Activated CD8-positive, alpha-beta memory T cell treated with anti-CD3 and anti-CD28 coated beads, Interleukin-2, amount 10 ng/mL, durations not matched to agents 7 days and 5 days (primary cell): Measurements from ENCODE around the gene TMPRSS6. TPM values are rescaled to one million over a fixed set of nuclear protein-coding genes. Genes with fewer than 3 reads are reported as not detected.

Experiments used
- ATAC-seq: fragments of 150-1000 bp; cut with Tn5 transposase; one replicate; pipeline ENCODE4 v1.10.0; 2021; ENCODE audit warnings: moderate library complexity
- CTCF ChIA-PET: fragments of 350-600 bp; sonication (Branson Sonifier 250); formaldehyde crosslinking; loops from one replicate; lab custom pipeline; 2021; ENCODE audit warnings: antibody characterized with exemption; lab: Charles Lee
- DNase-seq: peaks from one replicate; pipeline ENCODE4 v3.0.0-alpha.2; 2020
- H3K27ac Mint-ChIP-seq: one replicate; pipeline ENCODE4 v1.8.0; 2021; ENCODE audit warnings: mild to moderate bottlenecking, mixed read lengths
- H3K27me3 Mint-ChIP-seq: one replicate; pipeline ENCODE4 v1.8.0; 2021; ENCODE audit warnings: mixed read lengths
- H3K36me3 Mint-ChIP-seq: one replicate; pipeline ENCODE4 v1.8.0; 2021; ENCODE audit warnings: mild to moderate bottlenecking, mixed read lengths
- H3K4me1 Mint-ChIP-seq: one replicate; pipeline ENCODE4 v1.8.0; 2021; ENCODE audit warnings: mixed read lengths
- H3K4me3 Mint-ChIP-seq: one replicate; pipeline ENCODE4 v1.8.0; 2021; ENCODE audit warnings: mild to moderate bottlenecking, moderate library complexity, mixed read lengths
- H3K9me3 Mint-ChIP-seq: one replicate; pipeline ENCODE4 v1.8.0; 2022; ENCODE audit warnings: low read depth, mixed read lengths
- total RNA-seq, 2 experiments: library from RNA; stranded (reverse); gene quantifications; one replicate each; pipeline ENCODE4 v1.2.3, GENCODE V29; 2021

The TMPRSS6 gene
- total RNA-seq, 2 experiments from 2014 or later, result 1.3 to 3.3 TPM

DNA sequence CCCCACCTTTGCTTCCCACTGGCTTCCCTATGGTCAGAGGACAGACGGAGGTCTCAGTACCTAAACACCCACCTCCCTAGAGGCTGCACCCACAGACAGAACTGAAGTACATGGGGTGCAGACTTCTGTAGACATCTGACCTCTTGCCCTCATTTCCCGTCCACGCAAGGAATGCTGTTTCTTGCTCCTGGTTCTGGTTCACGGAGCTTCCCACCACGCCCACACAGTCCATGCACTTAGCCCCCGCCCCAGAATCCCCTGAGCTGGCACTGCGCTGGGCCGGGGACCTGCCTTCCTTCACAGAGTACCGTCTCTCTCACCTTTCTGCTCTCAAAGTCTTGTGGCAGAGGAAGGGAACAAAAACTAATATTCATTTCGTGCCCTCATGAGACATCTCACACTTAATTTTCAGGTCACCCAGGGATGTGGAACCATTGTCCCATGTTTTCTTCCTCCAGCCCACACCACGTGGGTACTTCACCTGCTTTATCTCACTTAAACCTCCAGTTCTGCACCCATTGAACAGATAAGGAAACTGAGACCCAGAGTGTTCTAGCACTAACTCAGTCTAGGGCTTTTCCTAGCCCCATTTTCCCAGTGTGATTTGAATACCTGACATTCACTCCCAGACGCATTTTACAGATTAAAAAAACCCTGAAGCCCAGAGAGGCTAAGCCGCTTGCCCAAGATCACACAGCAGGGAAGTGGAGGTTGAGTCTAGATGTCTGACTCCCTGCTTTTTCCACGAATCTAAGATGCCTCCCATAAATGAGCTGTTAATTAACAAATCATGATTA, 5.7 kb downstream of the TMPRSS6 start:
- Mint-ChIP-seq H3K27ac (no peak overlapping the region), H3K36me3 (no peaks in the 10 kb centered on the region), H3K4me1 (peaks cover 23% of the 10 kb centered on the region), H3K9me3 (no peaks in the 10 kb centered on the region), H3K27me3 (no peaks in the 10 kb centered on the region), H3K4me3 (no peak overlapping the region)
- CTCF ChIA-PET, result interaction anchor here (1.3 kb wide), 1 partner anchor 27 kb away, joined by 3 read pairs; no protein-coding TSS in a partner anchor
- DNase-seq (no peak), ATAC-seq (no peak)

DNA sequence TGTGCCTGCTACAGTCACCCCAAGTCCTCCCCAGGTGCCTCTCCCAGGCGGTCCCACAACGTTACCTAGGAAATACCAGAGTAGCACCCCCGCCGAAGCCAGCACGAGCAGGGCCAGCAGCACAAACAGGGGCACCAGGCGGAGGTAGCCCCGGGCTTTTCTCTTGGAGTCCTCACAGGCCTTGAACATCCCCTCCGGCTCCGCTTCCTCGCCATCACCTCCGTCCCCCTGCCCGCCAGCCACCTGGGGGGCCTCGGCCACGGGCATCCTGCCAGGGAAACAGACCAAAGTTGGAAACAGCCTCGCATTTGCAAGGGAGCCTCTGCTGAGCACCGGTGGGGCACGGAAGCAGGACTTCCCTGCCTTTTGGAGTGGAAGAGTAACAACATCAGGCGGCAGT, 6.4 kb downstream of the TMPRSS6 start:
- H3K27me3 Mint-ChIP-seq, result no peaks in the 10 kb centered on the region
- CTCF ChIA-PET, result no interaction called here
- H3K36me3 Mint-ChIP-seq, result no peaks in the 10 kb centered on the region
- no peak for ATAC-seq
- H3K4me3 Mint-ChIP-seq, result no peak overlapping the region
- H3K4me1 Mint-ChIP-seq, result peaks cover 27% of the 10 kb centered on the region
- no peak overlapping the region for H3K27ac Mint-ChIP-seq
- no peak for DNase-seq
- H3K9me3 Mint-ChIP-seq, result no peaks in the 10 kb centered on the region

DNA sequence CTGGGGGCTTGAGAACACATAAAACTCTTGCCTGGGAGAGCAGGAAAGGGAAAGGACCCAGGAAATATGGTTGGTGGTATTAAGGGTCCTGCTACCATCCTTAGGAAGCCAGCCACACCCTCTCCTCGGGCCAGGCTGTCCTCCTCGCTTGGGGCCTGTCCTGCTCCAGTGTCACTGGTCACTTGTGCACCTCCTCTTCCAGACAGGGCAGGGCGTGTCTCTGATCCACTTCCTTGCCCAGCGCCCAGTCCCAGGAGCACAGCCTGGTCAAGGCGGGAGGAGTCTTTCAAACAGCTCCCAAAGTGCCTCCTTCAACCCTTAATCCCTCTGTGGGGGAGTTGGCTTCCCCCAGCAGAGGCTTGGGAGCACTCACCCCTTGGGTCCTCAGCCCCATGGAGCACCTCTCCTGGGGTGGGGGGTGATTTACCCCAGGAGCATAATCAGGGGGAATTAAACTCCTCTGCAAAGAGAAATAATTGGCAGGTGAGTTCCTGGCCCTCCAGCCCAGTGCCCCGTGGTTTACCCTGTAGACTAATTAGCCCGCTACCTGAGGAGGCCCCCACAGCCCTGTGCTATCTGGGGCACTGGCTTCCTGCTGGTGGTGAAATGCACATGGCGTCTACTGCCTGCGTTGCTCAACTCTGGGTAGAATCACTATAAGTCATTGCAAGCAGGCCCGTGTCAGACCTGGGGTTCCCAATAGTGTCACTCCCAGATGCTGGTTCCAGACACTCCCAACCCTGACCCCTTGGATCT, 8.0 kb downstream of the TMPRSS6 start:
- Mint-ChIP-seq H3K4me1 (peaks cover 27% of the 10 kb centered on the region), H3K4me3 (no peak overlapping the region), H3K27ac (no peak overlapping the region), H3K27me3 (peaks cover 2% of the 10 kb centered on the region), H3K36me3 (no peaks in the 10 kb centered on the region), H3K9me3 (no peaks in the 10 kb centered on the region)
- DNase-seq (no peak), ATAC-seq (peak; percentile 17)
- CTCF ChIA-PET, result no interaction called here

DNA sequence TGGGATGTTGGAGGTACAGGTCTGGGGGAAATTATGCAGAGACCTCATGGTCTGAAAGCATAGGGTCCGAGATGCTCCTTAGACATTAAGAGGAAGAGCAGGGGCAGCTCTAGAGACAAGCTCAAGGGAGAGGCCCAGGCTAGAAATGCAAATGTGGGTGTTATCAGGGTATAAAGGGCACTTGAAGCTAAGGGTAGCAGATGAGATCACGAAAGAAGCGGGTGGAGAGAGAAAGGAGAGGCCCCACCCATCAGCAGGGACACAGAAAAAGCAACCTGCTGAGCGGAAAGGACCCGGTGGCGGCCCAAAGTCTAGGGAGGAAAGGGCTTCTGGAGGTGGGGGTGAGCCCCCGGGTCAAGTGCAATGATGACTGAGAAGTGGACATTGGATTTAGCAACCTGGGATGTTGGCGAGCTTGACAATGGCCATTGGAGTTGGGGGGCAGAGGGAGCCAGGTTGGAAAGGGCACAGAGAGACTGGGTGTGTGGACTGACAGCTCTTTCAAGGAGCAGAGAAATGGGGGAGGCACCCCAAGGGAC, 8.9 kb downstream of the TMPRSS6 start:
- Mint-ChIP-seq H3K27me3 (peaks cover 2% of the 10 kb centered on the region), H3K27ac (no peak overlapping the region), H3K36me3 (no peaks in the 10 kb centered on the region), H3K4me1 (peaks cover 26% of the 10 kb centered on the region), H3K4me3 (no peak overlapping the region), H3K9me3 (no peaks in the 10 kb centered on the region)
- CTCF ChIA-PET, result interaction anchor here (0.7 kb wide), 1 partner anchor 99 kb away, joined by 3 read pairs; no protein-coding TSS in a partner anchor
- DNase-seq (no peak), ATAC-seq (no peak)

DNA sequence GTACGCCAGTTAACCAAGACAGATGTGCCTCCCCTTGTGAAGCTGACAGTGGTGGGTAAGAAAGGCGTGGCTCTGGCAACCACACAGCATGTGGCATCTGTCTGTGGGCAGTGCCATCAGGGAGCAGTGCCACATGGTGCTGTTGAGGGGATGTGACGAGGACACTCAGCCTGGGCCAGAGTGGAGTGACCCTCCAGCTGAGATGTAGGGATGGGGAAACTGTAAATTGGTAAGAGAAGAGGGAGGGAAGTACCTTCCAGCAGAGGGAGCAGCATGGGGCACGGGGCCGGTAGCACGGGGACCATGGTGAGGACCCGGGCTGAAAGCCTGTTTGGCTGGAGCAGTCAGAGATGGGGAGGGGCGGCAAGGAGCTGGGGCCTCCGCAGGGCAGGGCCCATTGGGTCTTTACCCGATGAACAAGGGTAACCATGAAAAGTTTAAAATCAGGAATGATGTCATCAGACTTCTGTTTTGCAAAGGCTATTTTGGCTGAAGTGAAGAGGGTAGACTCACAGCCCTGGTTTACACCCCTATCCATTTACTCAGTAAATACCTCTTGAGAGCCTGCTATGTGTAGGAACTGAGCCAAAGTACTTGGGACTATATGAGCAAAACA, 10.4 kb downstream of the TMPRSS6 start:
- DNase-seq (no peak), ATAC-seq (no peak)
- Mint-ChIP-seq H3K36me3 (no peaks in the 10 kb centered on the region), H3K4me3 (no peak overlapping the region), H3K27me3 (peaks cover 2% of the 10 kb centered on the region), H3K9me3 (no peaks in the 10 kb centered on the region), H3K27ac (no peak overlapping the region), H3K4me1 (peaks cover 32% of the 10 kb centered on the region)
- CTCF ChIA-PET, result interaction anchor here (1.2 to 2.0 kb wide), 4 partner anchors 15 to 101 kb away, joined by 4 to 6 read pairs (median 4); no protein-coding TSS in a partner anchor

DNA sequence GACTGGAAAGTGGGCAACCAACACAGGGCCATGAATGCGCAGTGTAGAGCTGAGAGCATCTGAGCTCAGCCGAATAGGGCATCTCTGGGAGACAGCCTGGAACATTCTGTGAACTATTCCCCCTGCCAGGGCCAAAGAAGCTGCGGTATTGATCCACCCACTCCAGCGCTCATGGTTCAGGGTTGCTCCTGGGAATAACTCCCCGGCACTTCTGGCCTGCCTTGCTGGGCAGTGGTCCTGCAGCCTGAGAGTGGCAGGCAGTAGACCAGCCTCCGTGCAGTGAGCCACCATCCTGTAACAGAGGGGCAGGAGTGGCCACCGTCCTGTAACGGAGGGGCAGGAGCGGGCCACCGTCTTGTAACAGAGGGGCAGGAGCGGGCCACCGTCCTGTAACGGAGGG, 12.2 kb downstream of the TMPRSS6 start:
- Mint-ChIP-seq H3K36me3 (no peaks in the 10 kb centered on the region), H3K27me3 (peaks cover 2% of the 10 kb centered on the region), H3K9me3 (no peaks in the 10 kb centered on the region), H3K4me1 (peaks cover 32% of the 10 kb centered on the region), H3K27ac (no peak overlapping the region), H3K4me3 (no peak overlapping the region)
- CTCF ChIA-PET, result no interaction called here
- DNase-seq, result no peak
- no peak for ATAC-seq

DNA sequence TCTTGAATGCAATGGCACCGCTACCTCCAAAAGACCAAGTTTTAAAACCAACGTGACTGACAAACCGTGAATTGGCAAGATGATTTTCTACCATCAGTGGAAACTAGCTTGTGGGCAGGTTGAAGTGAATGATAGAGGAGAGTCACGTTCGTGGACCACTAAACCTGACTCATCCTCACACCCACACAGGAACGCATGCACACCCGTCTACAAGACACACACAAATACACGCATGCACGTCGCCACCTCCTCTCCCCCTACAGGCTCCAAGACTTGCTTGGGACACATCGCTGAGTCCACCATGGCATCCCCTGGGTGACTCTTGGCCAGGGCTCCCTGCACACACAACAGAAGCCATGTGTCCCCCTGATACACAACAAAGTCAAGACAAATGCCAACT, 14.4 kb downstream of the TMPRSS6 start:
- Mint-ChIP-seq H3K36me3 (no peaks in the 10 kb centered on the region), H3K4me3 (no peak overlapping the region), H3K4me1 (peaks cover 25% of the 10 kb centered on the region), H3K9me3 (no peaks in the 10 kb centered on the region), H3K27ac (peak overlapping the region; percentile 2), H3K27me3 (peaks cover 2% of the 10 kb centered on the region)
- CTCF ChIA-PET, result interaction anchor here (0.7 to 2.3 kb wide), 6 partner anchors 15 to 106 kb away, joined by 3 to 6 read pairs (median 3); no protein-coding TSS in a partner anchor
- DNase-seq (peak; percentile 65), ATAC-seq (peak; percentile 72)

DNA sequence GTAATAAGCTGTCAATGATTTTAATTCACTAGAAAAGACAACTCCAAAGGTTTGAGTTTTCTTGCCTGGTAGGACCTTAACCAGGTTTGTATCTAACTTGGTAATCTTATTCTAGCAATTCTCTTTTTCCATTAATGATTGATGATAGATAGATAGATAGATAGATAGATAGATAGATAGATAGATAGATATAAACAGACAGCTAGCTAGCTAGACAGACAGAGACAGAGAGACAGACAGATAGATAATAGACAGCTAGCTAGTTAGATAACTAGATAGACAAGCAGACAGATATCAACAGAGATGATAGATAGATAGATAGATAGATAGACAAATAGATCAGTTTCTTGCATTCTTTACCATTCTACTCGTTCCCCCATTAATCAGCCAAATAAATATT, 15.3 kb downstream of the TMPRSS6 start:
- Mint-ChIP-seq H3K36me3 (no peaks in the 10 kb centered on the region), H3K4me3 (no peak overlapping the region), H3K9me3 (no peaks in the 10 kb centered on the region), H3K4me1 (peaks cover 28% of the 10 kb centered on the region), H3K27me3 (peaks cover 2% of the 10 kb centered on the region), H3K27ac (no peak overlapping the region)
- DNase-seq (no peak), ATAC-seq (no peak)
- CTCF ChIA-PET, result interaction anchor here (2.3 kb wide), 1 partner anchor 26 kb away, joined by 6 read pairs; no protein-coding TSS in a partner anchor

DNA sequence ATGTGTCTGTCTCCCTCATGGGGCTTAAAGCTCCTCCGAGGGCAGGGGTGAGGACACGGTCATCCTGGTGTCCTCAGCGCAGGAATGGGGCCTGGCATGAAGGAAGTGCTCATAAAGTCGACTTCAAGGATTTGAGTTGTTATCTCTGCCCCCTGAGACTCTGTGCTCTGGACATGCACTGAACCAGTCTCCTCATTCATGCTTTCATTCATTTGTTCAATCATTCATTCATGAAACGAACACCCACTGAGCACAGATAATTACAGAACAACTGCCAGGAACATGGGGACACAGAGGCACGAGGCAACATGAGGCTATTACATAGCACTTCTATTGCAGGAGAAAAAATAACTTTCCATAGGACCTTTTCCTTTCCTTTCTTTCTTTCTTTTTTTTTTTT, 16.5 kb downstream of the TMPRSS6 start:
- DNase-seq (no peak), ATAC-seq (no peak)
- H3K4me3 Mint-ChIP-seq, result no peak overlapping the region
- H3K9me3 Mint-ChIP-seq, result no peaks in the 10 kb centered on the region
- no peaks in the 10 kb centered on the region for H3K36me3 Mint-ChIP-seq
- H3K27me3 Mint-ChIP-seq, result peaks cover 2% of the 10 kb centered on the region
- H3K27ac Mint-ChIP-seq, result no peak overlapping the region
- H3K4me1 Mint-ChIP-seq, result peaks cover 24% of the 10 kb centered on the region
- CTCF ChIA-PET, result interaction anchor here (2.3 kb wide), 1 partner anchor 28 kb away, joined by 6 read pairs; no protein-coding TSS in a partner anchor

DNA sequence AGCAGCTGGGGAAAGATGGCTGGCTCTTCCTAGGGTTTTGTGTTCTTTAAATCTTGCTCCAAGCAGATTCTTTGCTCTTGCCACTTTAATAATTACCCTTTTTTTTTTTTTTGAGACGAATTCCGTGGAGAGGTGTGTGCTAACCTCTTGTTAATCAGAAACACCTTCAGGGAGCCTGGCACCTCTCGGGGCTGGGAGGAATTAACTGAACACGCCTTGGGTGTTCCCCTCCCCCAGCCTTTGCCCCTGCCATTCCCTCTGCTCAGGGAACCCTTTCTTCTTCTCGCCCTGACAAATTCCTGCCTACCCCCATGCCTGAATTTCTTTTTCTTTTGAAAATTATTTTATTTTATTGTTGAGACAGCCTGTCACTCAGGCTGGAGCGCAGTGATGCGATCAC, 17.5 kb downstream of the TMPRSS6 start:
- no peak for ATAC-seq
- Mint-ChIP-seq H3K9me3 (no peaks in the 10 kb centered on the region), H3K27me3 (peaks cover 2% of the 10 kb centered on the region), H3K4me3 (no peak overlapping the region), H3K27ac (no peak overlapping the region), H3K4me1 (peaks cover 27% of the 10 kb centered on the region), H3K36me3 (no peaks in the 10 kb centered on the region)
- DNase-seq, result no peak
- CTCF ChIA-PET, result no interaction called here

DNA sequence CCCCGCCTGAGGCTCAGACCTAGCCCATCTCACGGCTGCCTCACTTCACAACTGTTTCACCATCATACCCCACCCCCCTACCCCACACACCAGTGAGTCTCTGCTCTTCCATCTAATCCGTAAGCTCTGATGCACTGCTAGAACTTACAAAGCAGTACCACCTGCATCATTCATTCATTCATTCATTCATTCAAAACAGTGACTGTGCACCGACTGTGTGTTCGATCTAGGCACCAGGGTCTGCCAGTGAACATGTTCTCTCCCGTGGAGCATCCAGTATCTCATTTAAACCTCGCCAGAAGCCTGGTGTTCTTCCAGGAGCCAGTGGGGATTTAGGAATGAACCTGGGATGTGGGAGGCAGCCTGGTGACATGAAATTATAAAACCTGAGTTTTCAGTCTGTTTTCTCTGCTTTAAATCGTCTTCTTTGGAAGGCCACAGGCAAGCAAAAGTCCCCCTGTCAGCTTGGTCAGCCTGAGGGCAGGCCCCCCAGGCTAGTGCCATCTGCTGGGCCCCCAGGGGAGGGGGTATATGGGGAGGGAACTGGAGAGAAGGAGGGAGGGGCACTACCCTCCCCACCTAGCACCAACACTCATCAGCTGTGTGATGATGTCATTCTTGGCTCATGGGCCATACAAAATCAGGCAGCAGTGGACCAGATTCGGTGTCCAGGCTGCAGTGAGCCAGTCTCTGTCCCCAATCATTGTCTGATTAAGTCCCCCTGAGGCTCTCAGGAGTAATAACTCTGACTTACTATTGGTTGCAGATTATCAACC, 18.4 kb downstream of the TMPRSS6 start:
- H3K4me1 Mint-ChIP-seq, result peaks cover 25% of the 10 kb centered on the region
- no peak for DNase-seq
- H3K27me3 Mint-ChIP-seq, result no peaks in the 10 kb centered on the region
- H3K36me3 Mint-ChIP-seq, result no peaks in the 10 kb centered on the region
- CTCF ChIA-PET, result interaction anchor here (1.7 to 1.8 kb wide), 2 partner anchors 12 to 15 kb away, joined by 6 to 8 read pairs; no protein-coding TSS in a partner anchor
- ATAC-seq, result no peak
- H3K9me3 Mint-ChIP-seq, result no peaks in the 10 kb centered on the region
- no peak overlapping the region for H3K4me3 Mint-ChIP-seq
- no peak overlapping the region for H3K27ac Mint-ChIP-seq

DNA sequence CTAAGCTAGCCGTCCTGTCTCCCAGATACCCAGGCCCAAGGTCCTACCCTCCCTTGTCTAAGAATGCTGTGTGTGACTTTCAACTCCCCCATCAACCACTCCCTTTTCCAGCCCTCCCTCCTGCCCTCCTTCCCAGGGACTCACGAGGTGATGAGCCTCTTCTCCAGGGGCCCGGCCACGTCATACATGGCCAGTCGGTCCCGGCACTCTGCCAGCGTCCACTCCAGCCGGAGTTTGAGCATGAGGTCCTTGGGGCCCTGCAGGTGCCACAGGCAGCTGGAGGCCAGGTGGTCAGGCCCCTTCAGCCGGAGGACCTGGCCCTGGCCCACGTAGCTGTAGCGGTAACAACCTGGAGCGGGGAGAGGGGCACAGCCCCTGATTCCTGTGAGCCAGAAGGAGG, 20.1 kb downstream of the TMPRSS6 start:
- Mint-ChIP-seq H3K4me1 (peaks cover 19% of the 10 kb centered on the region), H3K27ac (no peak overlapping the region), H3K36me3 (no peaks in the 10 kb centered on the region), H3K9me3 (no peaks in the 10 kb centered on the region), H3K27me3 (no peaks in the 10 kb centered on the region), H3K4me3 (no peak overlapping the region)
- DNase-seq (no peak), ATAC-seq (no peak)
- CTCF ChIA-PET, result interaction anchor here (1.7 to 1.8 kb wide), 2 partner anchors 10 to 17 kb away, joined by 6 to 8 read pairs; no protein-coding TSS in a partner anchor
